PC-3 (cell line): ENCODE results near the gene ROR1.
"Not testable (repeated sequence)": the region's sequence is repeated elsewhere in the genome, so short reads cannot be mapped to it uniquely, and the experiment has no call there.

Experiments
- EZH2 ChIP-seq: fragments of 300-600 bp; sonication (generic); IDR thresholded peaks from one replicate; pipeline ENCODE4 v1.6.1; 2017; ENCODE audit warnings: antibody characterized with exemption, mild to moderate bottlenecking, low read length; ENCODE audit not compliant: unreplicated experiment
- EZH2phosphoT487 ChIP-seq: fragments of 300-600 bp; sonication (generic); IDR thresholded peaks from 2 replicates; pipeline ENCODE4 v1.6.1; 2018; ENCODE audit warnings: mild to moderate bottlenecking, antibody characterized with exemption, low read length, borderline replicate concordance
- TF ChIP-seq, protein P1 (sequence below): fragments of 300-600 bp; sonication (generic); conservative IDR thresholded peaks from 2 replicates; pipeline ENCODE4 v1.5.1; 2017; ENCODE audit warnings: antibody characterized with exemption, low read depth, mild to moderate bottlenecking, low read length

DNA sequence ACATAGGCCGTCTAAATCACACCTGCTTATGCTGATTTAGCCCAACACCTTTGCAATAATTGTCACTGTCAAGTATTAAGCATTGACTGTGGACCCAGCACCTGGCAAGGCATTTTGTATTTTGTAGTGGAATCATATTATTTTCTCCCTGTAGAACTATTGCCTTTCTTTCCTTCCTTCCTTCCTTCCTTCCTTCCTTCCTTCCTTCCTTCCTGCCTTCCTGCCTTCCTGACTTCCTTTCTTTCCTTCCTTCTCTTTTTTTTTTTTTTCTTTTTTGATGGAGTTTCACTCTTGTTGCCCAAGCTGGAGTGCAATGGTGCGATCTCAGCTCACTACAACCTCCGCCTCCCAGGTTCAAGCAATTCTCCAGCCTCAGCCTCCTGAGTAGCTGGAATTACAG is 13.5 kb downstream of the ROR1 start:
- TF ChIP-seq, protein P1, sequence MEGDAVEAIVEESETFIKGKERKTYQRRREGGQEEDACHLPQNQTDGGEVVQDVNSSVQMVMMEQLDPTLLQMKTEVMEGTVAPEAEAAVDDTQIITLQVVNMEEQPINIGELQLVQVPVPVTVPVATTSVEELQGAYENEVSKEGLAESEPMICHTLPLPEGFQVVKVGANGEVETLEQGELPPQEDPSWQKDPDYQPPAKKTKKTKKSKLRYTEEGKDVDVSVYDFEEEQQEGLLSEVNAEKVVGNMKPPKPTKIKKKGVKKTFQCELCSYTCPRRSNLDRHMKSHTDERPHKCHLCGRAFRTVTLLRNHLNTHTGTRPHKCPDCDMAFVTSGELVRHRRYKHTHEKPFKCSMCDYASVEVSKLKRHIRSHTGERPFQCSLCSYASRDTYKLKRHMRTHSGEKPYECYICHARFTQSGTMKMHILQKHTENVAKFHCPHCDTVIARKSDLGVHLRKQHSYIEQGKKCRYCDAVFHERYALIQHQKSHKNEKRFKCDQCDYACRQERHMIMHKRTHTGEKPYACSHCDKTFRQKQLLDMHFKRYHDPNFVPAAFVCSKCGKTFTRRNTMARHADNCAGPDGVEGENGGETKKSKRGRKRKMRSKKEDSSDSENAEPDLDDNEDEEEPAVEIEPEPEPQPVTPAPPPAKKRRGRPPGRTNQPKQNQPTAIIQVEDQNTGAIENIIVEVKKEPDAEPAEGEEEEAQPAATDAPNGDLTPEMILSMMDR: not testable (repeated sequence)
- TF ChIP-seq EZH2phosphoT487, EZH2: not testable (repeated sequence)
